ENCODE measurements around the gene DNM3. TPM values are rescaled to one million over a fixed set of nuclear protein-coding genes. Genes with fewer than 3 reads are reported as not detected.

The DNM3 gene
- total and polyA plus RNA-seq, 10 of the 15 experiments (the other 5 are each of a cell fraction or from before 2014, with no cell fraction given), result 0.03 to 1.5 (median 0.08) TPM; not detected in 3

DNA sequence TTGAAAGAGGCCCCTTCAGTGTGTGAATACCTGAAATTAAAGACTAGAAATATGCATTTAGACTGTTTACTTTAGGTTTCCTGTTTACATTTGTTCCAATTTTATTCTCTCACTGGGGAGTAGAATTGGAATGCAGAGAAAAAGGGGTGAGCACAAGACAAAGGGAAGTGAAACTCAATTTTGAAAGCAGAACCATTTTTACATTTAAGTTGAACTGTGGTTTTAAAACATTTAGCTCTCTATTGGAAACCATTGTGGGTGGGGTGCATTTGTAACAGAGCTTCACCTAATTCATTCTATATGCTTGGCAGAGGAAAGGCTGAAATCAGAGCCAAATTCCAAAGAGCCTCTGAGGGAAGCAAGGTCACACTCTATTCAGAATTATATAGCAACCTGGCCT is 343.9 kb downstream of the DNM3 start (continued):
- TF ChIP-seq NFYB (IDR thresholded peaks at IDR 0.05; ENCODE audit: insufficient read depth, low read depth, low read length), result no peak
- peak; percentile 53; the same call in 1 of the 2 replicates for TF ChIP-seq NBN (IDR thresholded peaks at IDR 0.05)
- no peak for TF ChIP-seq RBBP5 (conservative IDR thresholded peaks at IDR 0.05)
- TF ChIP-seq, protein P1, sequence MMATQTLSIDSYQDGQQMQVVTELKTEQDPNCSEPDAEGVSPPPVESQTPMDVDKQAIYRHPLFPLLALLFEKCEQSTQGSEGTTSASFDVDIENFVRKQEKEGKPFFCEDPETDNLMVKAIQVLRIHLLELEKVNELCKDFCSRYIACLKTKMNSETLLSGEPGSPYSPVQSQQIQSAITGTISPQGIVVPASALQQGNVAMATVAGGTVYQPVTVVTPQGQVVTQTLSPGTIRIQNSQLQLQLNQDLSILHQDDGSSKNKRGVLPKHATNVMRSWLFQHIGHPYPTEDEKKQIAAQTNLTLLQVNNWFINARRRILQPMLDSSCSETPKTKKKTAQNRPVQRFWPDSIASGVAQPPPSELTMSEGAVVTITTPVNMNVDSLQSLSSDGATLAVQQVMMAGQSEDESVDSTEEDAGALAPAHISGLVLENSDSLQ (IDR thresholded peaks at IDR 0.05), result no peak
- peak; percentile 60; the same call in 1 of the 2 replicates for TF ChIP-seq BMI1 (IDR thresholded peaks at IDR 0.05; ENCODE audit: borderline replicate concordance)
- TF ChIP-seq NFIC (IDR thresholded peaks at IDR 0.05; ENCODE audit: low read depth, low read length), result peak; percentile 76
- TF ChIP-seq HCFC1 (IDR thresholded peaks at IDR 0.05; ENCODE audit: low read length), result no peak
- TF ChIP-seq ZNF24 (IDR thresholded peaks at IDR 0.05), result peak; percentile 81
- TF ChIP-seq, protein P2, sequence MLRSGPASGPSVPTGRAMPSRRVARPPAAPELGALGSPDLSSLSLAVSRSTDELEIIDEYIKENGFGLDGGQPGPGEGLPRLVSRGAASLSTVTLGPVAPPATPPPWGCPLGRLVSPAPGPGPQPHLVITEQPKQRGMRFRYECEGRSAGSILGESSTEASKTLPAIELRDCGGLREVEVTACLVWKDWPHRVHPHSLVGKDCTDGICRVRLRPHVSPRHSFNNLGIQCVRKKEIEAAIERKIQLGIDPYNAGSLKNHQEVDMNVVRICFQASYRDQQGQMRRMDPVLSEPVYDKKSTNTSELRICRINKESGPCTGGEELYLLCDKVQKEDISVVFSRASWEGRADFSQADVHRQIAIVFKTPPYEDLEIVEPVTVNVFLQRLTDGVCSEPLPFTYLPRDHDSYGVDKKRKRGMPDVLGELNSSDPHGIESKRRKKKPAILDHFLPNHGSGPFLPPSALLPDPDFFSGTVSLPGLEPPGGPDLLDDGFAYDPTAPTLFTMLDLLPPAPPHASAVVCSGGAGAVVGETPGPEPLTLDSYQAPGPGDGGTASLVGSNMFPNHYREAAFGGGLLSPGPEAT (IDR thresholded peaks at IDR 0.05; ENCODE audit: low read depth), result peak; percentile 68; the same call in 1 of the 2 replicates
- TF ChIP-seq FOXM1 (IDR thresholded peaks at IDR 0.05; ENCODE audit: low read depth, low read length), result no peak
- TF ChIP-seq IRF4 (IDR thresholded peaks at IDR 0.05; ENCODE audit: low read depth, low read length), result peak; percentile 67; the same call in 1 of the 2 replicates
- TF ChIP-seq, protein P3, sequence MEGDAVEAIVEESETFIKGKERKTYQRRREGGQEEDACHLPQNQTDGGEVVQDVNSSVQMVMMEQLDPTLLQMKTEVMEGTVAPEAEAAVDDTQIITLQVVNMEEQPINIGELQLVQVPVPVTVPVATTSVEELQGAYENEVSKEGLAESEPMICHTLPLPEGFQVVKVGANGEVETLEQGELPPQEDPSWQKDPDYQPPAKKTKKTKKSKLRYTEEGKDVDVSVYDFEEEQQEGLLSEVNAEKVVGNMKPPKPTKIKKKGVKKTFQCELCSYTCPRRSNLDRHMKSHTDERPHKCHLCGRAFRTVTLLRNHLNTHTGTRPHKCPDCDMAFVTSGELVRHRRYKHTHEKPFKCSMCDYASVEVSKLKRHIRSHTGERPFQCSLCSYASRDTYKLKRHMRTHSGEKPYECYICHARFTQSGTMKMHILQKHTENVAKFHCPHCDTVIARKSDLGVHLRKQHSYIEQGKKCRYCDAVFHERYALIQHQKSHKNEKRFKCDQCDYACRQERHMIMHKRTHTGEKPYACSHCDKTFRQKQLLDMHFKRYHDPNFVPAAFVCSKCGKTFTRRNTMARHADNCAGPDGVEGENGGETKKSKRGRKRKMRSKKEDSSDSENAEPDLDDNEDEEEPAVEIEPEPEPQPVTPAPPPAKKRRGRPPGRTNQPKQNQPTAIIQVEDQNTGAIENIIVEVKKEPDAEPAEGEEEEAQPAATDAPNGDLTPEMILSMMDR (IDR thresholded peaks at IDR 0.05 in 2 of 3, conservative IDR thresholded peaks at IDR 0.05 in 1 of 3; ENCODE audit: control insufficient read depth in 2 of 3, extremely low read depth in 1 of 3, insufficient read depth in 1 of 3, low read depth in 3 of 3, low read length in 3 of 3), result no peak
- TF ChIP-seq, protein P4, sequence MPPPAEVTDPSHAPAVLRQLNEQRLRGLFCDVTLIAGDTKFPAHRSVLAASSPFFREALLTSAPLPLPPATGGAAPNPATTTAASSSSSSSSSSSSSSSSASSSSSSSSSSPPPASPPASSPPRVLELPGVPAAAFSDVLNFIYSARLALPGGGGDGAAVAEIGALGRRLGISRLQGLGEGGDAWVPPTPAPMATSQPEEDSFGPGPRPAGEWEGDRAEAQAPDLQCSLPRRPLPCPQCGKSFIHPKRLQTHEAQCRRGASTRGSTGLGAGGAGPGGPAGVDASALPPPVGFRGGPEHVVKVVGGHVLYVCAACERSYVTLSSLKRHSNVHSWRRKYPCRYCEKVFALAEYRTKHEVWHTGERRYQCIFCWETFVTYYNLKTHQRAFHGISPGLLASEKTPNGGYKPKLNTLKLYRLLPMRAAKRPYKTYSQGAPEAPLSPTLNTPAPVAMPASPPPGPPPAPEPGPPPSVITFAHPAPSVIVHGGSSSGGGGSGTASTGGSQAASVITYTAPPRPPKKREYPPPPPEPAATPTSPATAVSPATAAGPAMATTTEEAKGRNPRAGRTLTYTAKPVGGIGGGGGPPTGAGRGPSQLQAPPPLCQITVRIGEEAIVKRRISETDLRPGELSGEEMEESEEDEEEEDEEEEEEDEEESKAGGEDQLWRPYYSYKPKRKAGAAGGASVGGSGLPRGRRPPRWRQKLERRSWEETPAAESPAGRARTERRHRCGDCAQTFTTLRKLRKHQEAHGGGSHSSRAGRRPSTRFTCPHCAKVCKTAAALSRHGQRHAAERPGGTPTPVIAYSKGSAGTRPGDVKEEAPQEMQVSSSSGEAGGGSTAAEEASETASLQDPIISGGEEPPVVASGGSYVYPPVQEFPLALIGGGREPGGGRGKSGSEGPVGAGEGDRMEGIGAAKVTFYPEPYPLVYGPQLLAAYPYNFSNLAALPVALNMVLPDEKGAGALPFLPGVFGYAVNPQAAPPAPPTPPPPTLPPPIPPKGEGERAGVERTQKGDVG (CRISPR knock-in tag; IDR thresholded peaks at IDR 0.05), result no peak
- peak; percentile 75 to 81 for TF ChIP-seq IKZF2 (IDR thresholded peaks at IDR 0.05)
- TF ChIP-seq ZNF622 (IDR thresholded peaks at IDR 0.05), result no peak
- TF ChIP-seq, protein P5, sequence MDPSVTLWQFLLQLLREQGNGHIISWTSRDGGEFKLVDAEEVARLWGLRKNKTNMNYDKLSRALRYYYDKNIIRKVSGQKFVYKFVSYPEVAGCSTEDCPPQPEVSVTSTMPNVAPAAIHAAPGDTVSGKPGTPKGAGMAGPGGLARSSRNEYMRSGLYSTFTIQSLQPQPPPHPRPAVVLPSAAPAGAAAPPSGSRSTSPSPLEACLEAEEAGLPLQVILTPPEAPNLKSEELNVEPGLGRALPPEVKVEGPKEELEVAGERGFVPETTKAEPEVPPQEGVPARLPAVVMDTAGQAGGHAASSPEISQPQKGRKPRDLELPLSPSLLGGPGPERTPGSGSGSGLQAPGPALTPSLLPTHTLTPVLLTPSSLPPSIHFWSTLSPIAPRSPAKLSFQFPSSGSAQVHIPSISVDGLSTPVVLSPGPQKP (IDR thresholded peaks at IDR 0.05; ENCODE audit: low read depth, low read length), result no peak
- TF ChIP-seq, protein P6, sequence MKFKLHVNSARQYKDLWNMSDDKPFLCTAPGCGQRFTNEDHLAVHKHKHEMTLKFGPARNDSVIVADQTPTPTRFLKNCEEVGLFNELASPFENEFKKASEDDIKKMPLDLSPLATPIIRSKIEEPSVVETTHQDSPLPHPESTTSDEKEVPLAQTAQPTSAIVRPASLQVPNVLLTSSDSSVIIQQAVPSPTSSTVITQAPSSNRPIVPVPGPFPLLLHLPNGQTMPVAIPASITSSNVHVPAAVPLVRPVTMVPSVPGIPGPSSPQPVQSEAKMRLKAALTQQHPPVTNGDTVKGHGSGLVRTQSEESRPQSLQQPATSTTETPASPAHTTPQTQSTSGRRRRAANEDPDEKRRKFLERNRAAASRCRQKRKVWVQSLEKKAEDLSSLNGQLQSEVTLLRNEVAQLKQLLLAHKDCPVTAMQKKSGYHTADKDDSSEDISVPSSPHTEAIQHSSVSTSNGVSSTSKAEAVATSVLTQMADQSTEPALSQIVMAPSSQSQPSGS (IDR thresholded peaks at IDR 0.05; ENCODE audit: low read length), result peak; percentile 53
- peak in 1 of 2 experiments; percentile 80; a peak in 2 of 4 replicates for TF ChIP-seq EP300 (IDR thresholded peaks at IDR 0.05; ENCODE audit: borderline replicate concordance in 1 of 2, control insufficient read depth in 1 of 2, low read depth in 2 of 2, low read length in 2 of 2)

Measured in GM12878 (cell line).